ENCODE measurements around the gene FAM117A.

- TF ChIP-seq POLR2A (IDR thresholded peaks at IDR 0.05; ENCODE audit: low read depth, low read length) = no peak
- TF ChIP-seq CTCF (IDR thresholded peaks at IDR 0.05; ENCODE audit: extremely low read depth in 1 of 2, insufficient read depth in 1 of 2, low read depth in 1 of 2, low read length in 2 of 2) = no peak
These were observed 7.4 kb downstream of the FAM117A start for GRCh38 chr17:49756323-49757150.

Measured in endothelial cell of umbilical vein (primary cell).